Stimulated activated CD4-positive, alpha-beta T cell treated with anti-CD3 and anti-CD28 coated beads, Interleukin-1b, Interleukin-23, amount 100 ng/mL, for 1 hour (primary cell): ENCODE measurements around the gene KLHL26.

ENCODE experiments used
- DNase-seq, 2 donors: peaks; one replicate each; pipeline ENCODE4 v3.0.0-alpha.2; 2020; ENCODE audit warnings: low read depth in 2 of 2

KLHL26 gene

GRCh38 chr19:18612772-18613588 is 23.8 kb upstream of the KLHL26 start, which contains the start of gene TMEM59L:
TSS of gene TMEM59L (plus strand) at chr19:18612870. CDS start at chr19:18612959, 89 bp downstream.
- DNase-seq, result no peak

- no peak for DNase-seq
These were observed 23.1 kb upstream of the KLHL26 start for GRCh38 chr19:18613589-18614234.

- DNase-seq, result no peak
These were observed 20.8 kb upstream of the KLHL26 start for GRCh38 chr19:18616023-18616422.

- no peak for DNase-seq
These were observed 19.3 kb upstream of the KLHL26 start for GRCh38 chr19:18617562-18617961.

- DNase-seq, result no peak
These were observed 18.6 kb upstream of the KLHL26 start for GRCh38 chr19:18618236-18618635.

GRCh38 chr19:18620311-18620710 is 16.5 kb upstream of the KLHL26 start:
- DNase-seq, result no peak

- no peak for DNase-seq
These were observed 15.9 kb upstream of the KLHL26 start for GRCh38 chr19:18620902-18621301.

- DNase-seq, result no peak
These were observed 9.9 kb upstream of the KLHL26 start for GRCh38 chr19:18626906-18627305.

GRCh38 chr19:18629166-18630088 is 7.4 kb upstream of the KLHL26 start:
- no peak for DNase-seq

- DNase-seq, result no peak
These were observed 3.5 kb upstream of the KLHL26 start for GRCh38 chr19:18633321-18633720.

GRCh38 chr19:18634612-18635297 is 2.1 kb upstream of the KLHL26 start:
- DNase-seq, result no peak

GRCh38 chr19:18635831-18636182 is 1.0 kb upstream of the KLHL26 start:
- DNase-seq, result no peak

GRCh38 chr19:18636183-18636968 is 452 bp upstream of the KLHL26 start:
- peak; percentile 99 for DNase-seq

- no peak for DNase-seq
These were observed 1.1 kb downstream of the KLHL26 start for GRCh38 chr19:18637673-18638630.

- no peak for DNase-seq
These were observed 2.9 kb downstream of the KLHL26 start for GRCh38 chr19:18639706-18640243.

- no peak for DNase-seq
These were observed 7.6 kb downstream of the KLHL26 start for GRCh38 chr19:18644196-18645034.

- no peak for DNase-seq
These were observed 8.2 kb downstream of the KLHL26 start for GRCh38 chr19:18645035-18645511.
